GM19043 (cell line): Measurements from ENCODE around the gene NME3.

Experiments
- ATAC-seq: cut with Tn5 transposase; IDR thresholded peaks from one replicate; pipeline ENCODE4 v1.9.1; 2021; ENCODE audit warnings: low read depth; ENCODE audit not compliant: unreplicated experiment

The NME3 gene

DNA sequence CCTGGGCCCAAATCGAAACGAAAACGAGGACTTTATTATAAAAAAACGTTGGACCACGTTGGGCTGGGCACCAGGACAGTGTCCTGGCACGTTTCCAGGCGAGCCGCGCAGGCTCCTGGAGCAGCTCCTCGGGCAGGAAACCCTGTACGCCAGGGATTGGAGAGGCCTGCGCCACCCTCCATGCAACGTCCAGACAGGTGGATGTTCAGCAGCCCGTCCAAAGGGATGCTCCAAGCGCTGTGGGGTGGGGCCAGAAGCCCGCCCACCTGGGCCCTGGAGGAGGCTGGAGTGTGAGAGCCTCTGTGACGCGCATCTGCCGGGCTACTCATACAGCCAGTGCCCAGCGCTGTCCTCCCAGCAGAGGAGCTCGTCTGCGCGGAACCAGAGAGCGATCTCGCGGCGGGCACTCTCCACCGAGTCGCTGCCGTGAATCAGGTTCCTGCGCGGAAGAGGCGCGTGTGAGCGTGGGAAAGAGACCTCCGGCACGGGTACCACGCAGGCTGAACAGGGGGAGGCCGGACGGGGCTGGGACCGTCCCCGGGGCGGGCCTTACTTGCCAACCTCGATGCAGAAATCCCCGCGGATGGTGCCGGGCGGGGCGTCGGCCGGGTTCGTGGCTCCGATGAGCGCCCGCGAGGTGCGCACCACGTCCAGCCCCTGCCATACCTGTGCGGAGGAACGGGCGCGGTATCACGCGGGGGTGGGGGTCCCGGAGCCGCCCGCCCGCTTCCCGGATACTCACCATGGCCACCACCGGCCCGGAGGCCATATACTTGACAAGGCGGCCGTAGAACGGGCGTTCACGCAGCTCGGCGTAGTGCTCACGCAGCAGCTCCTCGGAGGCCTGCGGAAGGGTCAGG, 785 bp downstream of the NME3 start:
- ATAC-seq = no peak

DNA sequence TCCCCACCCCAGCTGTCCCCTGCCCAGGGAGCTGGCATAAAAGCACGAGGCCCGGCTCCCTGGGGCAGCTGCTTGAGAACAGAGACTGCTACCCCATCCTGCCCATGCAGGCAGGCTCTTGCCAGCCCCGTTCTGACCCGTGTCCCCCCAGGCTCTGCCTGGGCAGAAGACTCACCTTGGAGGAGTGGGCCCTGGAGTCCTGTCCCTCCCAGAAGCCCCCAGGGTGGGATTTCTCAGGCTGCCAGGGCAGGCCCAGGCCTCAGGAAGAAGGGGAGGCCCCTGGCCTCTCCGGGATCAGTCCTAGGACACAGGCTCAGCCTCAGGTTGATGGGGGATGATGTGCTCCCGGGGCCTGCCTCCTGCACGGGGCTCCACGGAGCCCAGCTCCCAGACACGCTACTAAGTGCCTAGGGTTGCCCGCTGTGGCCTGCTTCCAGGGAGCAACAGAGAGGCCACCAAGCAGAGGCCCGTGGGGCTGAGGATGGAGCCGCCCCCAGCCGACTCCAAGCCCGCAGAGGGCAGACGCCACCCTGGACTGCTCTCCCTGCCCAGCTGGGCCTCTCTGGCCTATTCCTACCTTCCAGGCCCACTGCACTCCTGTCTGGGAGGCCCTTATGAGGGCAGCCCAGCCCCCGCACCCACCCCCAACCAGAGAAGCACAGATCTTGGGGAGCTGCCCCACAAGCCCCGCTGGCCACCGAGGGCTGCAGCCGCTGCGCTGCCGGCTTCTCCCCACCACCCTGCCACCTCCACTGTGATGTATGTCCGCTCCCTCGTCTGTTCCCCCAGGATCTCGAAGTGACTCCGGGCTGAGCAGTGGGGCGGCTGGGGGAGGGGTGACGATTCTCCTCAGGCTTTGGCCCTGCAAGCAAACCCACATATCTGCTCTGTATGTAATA, 1.7 kb downstream of the NME3 start:
- no peak for ATAC-seq

DNA sequence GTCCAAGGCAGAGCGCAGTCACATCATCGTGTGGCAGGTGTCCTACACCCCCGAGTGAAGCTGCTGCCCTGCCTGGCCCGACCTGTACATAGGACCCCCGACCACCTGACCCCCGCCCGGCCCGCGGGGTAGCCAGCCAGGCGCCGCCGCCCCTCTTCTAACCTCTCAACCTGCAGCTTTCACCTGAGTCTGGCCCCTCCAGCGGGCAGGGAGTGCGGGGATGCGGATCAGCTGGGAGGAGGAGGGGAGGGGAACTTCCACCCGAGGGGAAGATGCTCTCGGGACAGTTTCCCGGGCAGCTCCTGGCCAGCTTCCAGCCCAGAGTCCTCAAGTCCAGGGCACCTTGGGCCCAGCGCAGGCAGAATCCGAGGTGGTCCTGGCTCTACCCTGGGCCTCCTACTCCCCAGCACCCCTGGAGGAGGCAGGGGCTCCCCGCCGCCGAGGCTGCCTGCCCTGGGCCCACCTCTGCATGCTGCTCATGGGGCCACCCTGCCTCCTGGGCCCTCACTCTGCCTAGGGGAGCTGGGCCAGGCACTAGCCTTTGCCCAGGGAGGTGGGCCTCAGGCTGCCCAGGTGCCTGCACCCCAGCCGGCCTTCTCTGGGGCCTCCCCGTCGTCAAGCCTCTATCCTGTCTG, 2.5 kb downstream of the NME3 start:
- no peak for ATAC-seq

DNA sequence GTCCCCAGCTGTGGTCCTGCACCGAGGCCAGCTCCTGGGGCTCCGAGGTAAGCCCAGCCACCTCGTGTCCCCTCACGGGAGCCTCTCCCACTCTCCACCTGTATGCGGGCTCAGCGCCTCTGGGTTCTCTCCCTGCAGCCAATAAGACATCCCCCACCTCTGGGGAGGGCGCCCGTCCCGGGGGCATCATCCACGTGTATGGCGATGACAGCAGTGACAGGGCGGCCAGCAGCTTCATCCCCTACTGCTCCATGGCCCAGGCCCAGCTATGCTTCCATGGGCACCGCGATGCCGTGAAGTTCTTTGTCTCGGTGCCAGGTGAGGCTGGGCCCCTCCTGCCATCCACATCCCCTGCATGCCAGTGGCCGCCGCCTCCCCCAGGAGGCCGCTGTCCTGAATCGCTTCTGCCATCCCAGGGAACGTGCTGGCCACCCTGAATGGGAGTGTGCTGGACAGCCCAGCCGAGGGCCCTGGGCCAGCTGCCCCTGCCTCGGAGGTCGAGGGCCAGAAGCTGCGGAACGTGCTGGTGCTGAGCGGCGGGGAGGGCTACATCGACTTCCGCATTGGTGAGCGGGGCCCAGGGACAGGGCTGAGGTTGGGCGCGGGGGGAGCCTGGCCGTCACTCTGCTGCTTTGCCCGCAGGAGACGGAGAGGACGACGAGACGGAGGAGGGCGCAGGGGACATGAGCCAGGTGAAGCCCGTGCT, 3.1 kb downstream of the NME3 start:
- ATAC-seq = no peak

DNA sequence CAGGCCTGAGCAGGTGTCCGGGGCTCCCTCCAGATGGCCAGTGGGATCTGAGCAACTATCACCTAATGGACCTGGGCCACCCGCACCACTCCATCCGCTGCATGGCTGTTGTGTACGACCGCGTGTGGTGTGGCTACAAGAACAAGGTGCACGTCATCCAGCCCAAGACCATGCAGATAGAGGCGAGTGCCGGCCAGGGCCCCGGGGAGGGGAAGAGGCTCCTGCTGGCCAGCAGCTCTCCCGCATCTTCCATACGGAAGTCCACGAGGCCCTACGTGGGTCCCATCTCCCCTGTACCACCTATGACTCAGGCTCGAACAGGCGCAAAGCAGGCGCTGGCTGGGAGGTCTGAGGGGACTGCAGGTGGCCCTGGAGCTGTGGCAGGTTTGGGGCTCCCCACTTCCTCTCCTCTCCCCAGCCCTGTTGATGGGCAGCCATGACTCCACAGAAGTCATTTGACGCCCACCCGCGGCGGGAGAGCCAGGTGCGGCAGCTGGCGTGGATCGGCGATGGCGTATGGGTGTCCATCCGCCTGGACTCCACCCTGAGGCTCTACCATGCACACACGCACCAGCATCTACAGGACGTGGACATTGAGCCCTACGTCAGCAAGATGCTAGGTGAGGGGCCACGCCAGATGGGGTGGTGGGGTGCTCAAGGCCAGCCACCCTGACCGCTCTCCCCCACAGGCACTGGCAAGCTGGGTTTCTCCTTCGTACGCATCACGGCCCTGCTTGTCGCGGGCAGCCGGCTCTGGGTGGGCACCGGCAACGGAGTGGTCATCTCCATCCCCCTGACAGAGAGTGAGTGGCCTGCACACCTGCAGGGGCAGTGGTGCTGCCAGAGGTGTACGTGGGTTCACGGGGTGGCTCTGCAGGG, 4.0 kb downstream of the NME3 start:
- ATAC-seq = no peak

DNA sequence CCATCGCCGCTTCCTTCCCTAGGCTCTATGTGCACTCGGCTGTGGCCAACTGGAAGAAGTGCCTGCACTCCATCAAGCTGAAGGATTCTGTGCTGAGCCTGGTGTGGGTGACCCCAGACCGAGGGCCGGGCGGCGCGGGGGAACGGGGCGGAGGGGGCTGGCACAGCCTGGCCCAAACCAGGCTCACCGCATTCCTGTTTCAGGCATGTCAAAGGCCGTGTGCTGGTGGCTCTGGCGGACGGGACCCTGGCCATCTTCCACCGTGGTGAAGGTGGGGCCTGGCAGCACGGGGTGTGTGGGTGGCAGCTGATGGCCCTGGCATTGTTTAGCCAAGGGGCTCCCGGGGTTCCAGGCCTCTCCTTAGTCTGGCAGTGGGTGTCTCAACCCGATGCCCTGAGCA, 4.6 kb downstream of the NME3 start:
- no peak for ATAC-seq

DNA sequence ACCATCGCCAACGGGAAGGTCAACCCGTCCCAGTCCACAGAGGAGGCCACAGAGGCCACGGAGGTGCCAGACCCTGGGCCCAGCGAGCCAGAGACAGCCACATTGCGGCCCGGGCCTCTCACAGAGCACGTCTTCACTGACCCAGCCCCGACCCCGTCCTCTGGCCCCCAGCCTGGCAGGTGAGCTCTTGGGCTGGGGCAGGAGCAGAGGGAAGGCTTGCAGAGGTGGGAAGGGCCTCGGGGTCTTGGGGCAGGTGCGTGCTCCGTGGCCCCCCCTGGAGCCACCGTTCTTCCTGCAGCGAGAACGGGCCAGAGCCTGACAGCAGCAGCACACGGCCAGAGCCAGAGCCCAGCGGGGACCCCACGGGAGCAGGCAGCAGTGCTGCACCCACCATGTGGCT, 5.1 kb downstream of the NME3 start:
- ATAC-seq = no peak

DNA sequence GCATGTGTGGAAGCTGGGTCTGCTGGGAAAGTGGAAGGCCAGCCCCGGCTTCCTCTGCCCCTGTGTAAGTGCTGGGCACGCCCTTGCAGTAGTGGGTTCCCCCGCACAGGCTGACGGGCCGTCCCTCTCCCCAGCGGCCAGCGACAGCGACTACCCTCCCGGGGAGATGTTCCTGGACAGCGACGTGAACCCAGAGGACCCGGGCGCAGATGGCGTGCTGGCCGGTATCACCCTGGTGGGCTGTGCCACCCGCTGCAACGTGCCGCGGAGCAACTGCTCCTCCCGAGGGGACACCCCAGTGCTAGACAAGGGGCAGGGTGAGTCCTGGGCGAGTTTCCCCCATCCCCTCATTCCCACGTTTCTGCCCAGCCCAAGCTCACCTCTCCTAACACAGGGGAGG, 5.5 kb downstream of the NME3 start:
- ATAC-seq = no peak

DNA sequence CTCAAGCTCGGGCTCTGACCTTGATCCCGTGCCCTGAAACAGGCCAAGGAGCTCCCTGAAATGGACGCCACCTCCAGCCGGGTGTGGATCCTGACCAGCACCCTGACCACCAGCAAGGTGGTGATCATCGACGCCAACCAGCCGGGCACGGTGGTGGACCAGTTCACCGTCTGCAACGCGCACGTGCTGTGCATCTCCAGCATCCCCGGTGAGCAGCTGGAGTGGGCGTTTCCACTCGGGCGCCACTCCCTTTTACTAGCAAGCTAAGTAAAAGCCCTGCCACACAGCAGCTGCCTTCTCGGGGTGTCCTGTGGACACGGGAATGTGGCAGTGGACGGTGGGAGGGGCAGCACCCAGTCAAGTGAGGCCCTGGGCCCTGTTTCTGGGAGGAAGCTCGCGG, 6.4 kb downstream of the NME3 start:
- ATAC-seq = no peak

DNA sequence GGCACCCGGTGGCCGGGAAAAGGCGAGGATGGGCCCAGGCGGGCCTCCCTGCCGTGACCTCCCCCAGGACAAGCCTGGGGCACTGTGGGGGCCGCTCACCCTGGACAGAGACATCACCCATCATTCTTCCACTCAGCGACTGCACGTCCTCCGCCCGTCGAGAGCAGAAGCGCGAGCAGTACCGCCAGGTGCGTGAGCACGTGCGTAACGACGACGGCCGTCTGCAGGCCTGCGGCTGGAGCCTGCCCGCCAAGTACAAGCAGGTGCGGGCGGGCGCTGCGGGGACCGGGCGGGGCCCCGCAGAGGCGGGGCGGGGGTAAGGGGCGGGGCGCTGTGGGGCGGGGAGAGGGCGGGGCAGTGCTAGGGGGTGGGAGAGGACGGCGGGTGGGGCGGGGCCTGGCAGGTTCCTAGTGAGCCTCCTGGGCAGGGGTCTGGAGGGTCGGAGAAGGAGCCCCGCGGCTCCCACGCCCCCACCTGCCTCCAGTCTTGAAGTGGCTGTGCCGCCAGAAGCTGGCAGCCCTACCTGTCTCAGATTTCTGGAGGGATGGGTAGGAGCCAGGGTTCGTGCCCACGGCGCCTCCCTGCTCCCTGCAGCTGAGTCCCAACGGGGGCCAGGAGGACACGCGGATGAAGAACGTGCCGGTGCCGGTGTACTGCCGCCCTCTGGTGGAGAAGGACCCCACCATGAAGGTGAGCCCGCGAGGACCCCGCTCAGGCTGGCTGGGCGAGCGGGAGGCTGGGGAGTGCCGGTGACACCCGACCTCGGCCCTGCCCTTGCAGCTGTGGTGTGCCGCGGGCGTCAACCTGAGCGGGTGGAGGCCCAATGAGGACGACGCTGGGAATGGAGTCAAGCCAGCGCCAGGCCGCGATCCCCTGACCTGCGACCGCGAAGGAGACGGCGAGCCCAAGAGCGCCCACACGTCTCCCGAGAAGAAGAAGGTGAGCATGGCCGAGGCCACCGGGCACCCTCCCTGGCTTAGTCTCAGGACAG, 7.5 kb downstream of the NME3 start:
- no peak for ATAC-seq

DNA sequence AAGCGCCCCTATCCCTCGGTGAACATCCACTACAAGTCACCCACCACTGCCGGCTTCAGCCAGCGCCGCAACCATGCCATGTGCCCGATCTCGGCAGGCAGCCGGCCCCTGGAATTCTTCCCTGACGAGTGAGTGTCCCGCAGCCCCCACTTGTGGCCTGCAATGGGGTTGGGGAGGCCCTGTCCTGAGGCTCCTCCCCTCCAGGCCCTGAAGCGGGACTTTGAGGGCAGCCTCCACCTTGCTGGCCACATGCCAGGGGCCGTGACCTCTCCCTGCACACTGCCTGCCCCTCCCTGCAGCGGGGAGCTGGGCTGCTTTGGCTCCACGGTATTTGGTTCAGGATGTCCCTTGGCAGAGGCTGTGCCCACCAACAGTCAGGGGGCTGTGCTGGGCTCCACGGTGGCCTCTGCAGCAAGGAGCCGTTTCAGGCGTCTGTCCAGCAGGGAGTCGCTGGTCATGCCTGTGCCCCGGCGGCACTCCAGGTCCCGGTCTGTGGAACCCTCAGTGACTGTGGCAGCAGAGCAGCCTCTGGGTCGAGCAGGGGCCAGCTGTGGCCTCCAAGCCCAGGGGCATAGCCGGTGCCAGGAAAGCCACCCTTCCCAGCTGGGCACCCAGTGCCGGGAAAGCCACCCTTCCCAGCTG, 8.3 kb downstream of the NME3 start:
- no peak for ATAC-seq

DNA sequence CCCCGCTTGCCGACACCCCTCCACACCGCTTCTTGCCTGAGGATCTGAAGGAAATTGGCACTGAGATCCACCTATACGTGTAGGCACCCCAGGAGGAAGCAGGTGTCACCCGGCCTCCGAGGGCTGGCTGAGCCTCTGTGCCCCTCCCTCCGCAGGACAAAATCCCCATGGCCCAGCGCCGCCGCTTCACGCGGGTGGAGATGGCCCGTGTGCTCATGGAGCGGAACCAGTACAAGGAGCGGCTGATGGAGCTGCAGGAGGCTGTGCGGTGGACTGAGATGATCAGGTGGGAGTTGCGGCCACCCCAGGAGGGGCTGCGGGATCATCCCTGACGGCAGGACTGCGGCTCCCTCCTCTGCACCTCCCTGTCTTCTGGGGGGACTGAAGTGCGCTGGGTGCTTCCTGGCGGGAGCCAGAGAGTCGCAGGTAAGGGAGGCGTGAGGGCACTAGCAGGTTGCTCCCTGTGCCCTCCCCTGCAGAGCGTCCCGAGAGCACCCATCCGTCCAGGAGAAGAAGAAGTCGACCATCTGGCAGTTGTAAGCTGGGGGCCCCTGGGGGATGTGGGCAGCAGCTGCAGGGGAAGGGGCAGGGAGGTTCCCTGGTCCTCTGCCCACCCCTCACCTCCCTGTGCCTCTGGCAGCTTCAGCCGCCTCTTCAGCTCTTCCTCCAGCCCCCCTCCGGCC, 9.0 kb downstream of the NME3 start:
- no peak for ATAC-seq

DNA sequence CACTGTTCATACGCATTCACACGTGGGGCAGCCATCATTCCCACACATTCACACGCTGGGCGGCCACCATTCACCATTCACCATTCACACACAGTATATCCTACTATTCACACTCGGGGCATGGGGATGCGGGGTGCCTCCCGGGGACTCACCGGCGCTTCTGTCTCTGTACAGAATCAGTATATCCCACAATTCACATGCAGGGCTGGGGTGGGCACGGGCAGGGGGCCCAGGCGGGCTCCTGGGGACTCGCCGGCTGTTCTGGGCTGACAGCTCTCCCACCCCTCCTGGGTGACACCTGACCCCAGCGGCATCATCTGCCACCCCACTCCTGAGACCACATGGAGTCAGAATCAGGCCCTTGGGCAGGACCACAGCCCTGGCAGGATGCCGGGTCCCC, 9.6 kb downstream of the NME3 start:
- ATAC-seq = no peak

DNA sequence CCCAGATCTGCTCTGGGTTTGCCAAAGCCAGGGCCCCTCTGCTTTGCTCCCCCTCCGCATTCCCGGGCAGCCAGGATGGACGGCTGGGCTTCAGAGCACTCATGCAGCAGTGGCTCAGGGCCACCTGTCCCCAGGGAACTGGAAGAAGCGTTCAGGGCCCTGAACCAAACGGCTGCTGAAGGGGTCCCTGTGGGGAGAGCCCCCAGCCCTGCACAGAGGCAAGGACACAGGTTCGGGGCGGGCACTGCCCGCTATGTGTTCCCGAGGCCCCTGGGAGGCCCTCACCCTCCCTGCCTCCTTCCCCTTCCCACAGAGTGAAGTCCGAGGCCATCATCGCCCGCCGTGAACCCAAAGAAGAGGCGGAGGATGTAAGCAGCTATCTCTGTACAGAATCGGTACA, 10.4 kb downstream of the NME3 start:
- ATAC-seq = no peak

DNA sequence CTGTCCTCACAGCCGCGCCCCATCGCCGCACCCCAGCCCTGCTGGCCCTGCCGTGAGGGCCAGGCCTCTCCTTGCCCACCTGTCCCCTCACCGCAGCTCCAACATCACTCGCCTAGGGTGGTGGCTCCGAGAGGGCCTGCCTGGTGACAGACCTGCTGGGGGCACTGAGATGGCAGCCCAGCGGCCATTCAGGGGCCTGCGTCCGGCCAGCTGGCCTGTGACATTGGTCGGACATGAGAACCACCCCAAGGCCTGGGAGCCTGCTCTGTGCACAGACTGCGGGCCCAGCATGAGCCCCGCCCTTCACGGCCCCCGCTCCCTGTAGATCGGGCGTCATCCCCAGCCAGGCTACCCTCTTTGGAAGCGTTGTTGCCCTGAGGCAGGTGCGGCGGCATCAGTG, 11.8 kb downstream of the NME3 start:
- ATAC-seq = no peak

DNA sequence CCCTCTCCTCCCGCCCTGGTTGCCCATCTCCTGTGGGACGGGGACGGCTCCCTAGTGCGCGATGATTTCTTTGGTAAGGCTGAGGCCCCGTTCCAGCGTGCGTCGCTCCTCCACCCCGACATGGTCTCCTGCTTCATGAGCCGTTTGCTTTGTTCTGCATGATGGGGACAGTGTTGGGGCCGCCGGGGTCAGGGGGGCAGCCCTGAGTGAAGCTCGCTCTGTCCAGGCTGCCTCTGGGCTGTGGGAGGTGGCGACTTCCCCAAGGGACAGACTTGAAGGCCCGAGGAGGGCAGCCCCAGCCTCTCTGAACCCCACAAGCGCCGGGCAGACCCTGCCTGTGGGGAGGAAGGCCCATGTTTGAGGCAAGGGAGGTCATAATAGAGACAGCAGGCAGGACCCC, 12.4 kb downstream of the NME3 start:
- ATAC-seq = no peak

DNA sequence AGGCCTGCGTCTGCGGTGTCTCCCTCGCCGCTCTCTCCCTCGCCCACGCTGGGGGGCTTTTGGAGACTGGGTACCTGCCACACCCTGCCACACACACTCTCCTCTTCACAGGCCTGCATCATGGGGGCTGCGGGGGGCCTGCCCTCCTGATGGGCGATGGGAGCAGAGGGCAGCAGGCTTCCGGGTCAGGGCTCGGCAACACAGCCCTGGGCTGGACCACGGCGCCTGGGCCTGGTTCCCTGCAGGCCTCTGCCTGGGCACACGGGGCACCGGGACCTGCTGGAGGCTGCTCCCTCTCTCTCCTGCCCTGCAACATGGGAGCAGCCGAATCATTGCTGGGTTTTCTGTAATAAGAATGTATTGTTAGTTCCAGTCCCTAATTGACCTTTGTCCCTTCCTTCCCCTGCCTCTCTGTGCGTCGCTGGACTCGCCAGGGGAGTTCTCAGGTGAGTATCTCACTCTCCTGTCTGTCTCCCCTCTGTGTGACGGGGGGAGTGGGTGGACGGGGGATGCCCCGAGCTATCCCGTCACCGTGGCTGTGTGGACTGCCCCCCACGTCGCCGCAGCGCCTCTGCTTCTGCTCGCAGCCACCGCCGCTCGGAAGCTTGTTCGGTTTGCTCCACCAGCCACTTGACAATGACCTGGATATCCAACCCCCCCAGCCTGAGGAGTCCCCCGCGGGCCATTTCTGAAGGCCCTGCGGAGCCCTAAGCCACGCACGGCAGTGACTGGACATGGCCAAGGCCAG, 13.5 kb downstream of the NME3 start:
- ATAC-seq = no peak
